SU-DHL-6 (cell line): ENCODE data around the gene GAB4.

ENCODE experiments used
- EZH2phosphoT487 ChIP-seq: fragments of 200-600 bp; sonication (generic), shearing (Covaris generic); conservative IDR thresholded peaks from 2 replicates; pipeline ENCODE4 v1.6.1; 2018; ENCODE audit warnings: mild to moderate bottlenecking, antibody characterized with exemption, low read length, moderate library complexity, mixed read lengths
- TF ChIP-seq, protein P1 (sequence below): fragments of 200-600 bp; sonication (generic); IDR thresholded peaks from one replicate; pipeline ENCODE4 v1.5.1; 2017; ENCODE audit warnings: antibody characterized with exemption, mild to moderate bottlenecking, low read length, moderate library complexity; ENCODE audit not compliant: insufficient read depth, poor library complexity, severe bottlenecking

- TF ChIP-seq, protein P1, sequence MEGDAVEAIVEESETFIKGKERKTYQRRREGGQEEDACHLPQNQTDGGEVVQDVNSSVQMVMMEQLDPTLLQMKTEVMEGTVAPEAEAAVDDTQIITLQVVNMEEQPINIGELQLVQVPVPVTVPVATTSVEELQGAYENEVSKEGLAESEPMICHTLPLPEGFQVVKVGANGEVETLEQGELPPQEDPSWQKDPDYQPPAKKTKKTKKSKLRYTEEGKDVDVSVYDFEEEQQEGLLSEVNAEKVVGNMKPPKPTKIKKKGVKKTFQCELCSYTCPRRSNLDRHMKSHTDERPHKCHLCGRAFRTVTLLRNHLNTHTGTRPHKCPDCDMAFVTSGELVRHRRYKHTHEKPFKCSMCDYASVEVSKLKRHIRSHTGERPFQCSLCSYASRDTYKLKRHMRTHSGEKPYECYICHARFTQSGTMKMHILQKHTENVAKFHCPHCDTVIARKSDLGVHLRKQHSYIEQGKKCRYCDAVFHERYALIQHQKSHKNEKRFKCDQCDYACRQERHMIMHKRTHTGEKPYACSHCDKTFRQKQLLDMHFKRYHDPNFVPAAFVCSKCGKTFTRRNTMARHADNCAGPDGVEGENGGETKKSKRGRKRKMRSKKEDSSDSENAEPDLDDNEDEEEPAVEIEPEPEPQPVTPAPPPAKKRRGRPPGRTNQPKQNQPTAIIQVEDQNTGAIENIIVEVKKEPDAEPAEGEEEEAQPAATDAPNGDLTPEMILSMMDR = no peak
- TF ChIP-seq EZH2phosphoT487 = no peak
These were observed 43.7 kb downstream of the GAB4 start for GRCh38 chr22:16964366-16964765.
